COR-L47 (cell line): ENCODE measurements around the gene MTMR10.

Experiments used
- DNase-seq: peaks from one replicate; lab custom pipeline; 2025; lab: John Stamatoyannopoulos, UW

The MTMR10 gene

DNA sequence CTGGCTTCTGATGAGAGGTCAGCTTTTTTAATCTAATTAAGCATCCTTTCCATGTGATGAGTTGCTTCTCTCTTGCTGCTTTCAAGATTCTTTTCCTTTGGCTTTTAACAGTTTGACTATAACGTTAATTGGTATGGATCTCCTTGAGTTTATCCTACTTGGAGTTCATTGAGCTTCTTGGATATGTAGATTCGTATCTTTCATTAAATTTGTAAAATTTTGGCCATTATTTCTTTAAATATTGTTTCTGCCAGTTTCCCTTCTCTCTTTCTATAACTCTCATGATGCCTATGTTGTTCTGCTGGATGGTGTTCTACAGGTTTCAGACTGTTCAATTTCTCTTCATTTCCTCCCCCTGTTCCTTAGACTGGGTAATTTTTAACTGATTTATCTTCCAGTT is 21.0 kb upstream of the MTMR10 start:
- no peak for DNase-seq

DNA sequence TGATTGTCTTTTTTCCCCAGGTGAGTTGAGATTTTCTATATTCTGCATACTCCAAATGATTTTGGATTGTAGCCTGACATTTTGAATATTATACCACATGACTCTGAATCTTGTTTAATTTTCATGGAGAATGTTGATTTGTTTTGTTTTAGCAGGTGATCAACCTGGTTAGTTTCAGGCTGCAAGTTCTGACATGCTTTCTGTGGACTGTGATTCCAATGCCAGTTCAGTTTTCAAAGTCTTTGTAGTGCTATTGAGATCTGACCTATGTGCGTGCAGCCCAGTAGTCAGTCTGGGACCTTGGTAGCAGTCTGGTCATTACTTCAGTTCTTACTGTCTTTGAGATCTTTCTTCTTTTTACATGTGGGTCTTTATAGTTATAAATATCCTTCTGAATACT is 18.6 kb upstream of the MTMR10 start:
- DNase-seq: no peak

DNA sequence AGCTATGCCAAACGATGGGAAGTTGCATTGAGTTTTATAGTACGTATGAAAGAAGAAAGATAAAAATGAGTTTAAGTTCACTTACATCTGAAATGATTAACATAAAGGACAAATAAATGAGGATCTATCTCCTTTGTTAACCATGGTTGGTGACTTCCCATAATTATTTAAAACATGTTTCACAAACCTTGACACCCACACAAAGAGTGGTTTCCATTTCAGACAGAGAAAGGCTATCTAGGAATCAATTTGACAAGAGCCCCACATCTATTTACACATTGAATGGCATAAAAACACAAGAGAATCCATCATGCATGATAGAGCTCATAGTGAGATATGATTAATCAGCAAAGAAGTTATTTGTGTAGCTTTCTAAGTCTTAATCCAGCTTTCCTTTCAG is 14.2 kb upstream of the MTMR10 start:
- no peak for DNase-seq

DNA sequence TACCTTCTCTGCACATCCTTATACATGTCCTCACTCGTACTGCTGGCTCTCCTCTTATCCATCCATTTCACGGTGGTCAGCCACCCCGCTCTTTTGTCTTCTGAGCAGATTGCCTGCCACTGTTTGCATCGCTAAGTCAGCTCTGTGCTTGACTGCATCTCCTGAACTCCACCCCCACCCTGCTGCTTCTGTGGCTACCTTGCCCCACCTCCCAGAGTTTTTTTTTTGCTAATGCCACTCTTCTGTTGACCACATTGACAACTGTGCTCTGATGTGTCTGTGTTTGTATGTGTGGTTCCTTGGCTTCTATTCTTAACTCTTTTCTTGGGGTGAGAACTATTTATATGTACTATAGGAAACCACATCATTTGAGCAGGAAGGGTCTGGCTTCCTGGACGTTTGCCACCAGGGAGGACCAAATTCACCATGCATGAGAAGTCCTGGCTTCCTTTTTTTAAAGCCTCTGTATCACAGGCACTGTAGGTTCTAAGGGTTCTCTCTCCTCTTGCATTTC is 12.8 kb upstream of the MTMR10 start:
- no peak for DNase-seq

DNA sequence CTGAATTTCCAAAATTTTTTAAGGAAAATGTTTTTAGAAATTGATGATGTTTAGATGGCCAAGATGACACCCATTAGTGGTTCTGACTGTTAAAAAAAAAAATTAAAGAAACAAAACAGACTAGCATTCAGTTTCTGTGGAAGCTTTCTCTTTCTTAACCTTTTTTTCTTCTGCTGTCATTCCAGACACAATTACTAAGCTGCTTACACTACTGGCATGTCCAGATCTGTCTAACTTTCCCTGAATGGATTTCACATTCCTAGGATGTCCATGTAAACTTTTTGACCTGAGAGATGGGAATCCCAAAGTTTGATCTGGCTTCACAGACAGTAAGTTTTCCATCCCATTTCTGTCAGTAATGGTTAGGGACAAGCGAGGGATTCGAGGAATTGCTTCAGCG is 10.3 kb upstream of the MTMR10 start:
- no peak for DNase-seq

DNA sequence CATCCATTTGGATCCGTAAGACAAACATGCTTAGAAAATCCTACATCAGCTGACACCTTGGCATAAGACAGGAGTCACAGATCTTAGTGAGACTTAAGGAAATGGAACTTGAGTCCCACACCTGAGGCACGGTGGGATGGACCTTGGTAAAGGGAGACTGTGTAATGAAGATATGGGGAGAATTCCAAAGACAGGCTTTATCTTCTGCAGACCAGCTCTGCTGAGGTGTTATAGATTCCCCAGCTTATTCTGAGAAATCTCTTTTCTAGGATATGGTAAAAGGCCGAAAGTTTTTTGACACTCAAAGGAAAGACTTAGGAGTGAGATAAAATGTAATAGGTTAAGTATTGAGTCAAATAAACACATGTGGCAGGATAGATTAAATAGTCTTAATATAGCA is 8.3 kb upstream of the MTMR10 start:
- DNase-seq: no peak

DNA sequence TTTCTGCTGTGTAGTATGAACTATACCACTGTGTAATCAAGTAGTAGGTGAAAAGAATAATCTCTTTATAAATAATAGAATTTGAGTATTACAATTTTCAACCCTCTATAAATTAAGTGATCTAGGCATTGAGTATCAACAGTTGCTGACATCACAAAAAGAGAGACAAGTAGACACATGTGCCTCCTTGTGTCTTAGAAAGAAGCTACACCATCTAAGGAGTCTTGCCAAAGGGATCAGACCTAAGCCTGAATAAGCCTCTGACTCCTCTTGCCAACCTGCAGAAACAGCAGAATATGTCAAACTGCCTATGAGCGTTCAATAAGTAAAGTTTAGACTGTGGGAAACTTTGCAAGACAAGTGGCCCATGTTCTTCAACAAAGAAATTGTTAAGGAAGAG is 5.8 kb upstream of the MTMR10 start:
- DNase-seq: no peak

DNA sequence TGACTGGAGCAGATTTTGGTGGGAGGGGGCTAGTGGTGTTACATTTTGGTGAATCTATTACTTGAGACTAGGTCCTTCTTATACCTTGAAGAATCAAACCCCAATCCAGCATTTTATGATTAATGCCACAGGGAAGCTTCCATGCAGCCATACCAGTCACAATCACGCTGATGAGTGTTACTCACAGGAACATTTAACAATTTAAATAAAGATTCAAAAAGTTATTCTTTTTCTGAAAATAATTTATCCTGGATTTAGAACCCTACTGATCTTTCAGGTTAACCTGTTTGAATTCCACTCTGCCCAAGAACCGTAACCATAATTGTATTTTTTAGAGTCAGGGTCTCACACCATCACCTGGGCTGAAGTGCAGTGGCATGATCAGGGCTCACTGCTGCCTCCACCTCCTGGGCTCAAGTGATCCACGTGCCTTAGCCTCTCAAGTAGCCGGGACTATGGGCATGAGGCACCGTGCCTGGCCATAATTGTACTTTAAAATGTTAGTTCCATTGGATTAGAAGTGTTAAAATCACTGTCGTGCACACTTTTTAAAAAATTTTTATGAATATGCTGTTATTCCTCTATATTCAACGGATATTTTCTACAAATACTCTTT is 929 bp upstream of the MTMR10 start:
- no peak for DNase-seq

DNA sequence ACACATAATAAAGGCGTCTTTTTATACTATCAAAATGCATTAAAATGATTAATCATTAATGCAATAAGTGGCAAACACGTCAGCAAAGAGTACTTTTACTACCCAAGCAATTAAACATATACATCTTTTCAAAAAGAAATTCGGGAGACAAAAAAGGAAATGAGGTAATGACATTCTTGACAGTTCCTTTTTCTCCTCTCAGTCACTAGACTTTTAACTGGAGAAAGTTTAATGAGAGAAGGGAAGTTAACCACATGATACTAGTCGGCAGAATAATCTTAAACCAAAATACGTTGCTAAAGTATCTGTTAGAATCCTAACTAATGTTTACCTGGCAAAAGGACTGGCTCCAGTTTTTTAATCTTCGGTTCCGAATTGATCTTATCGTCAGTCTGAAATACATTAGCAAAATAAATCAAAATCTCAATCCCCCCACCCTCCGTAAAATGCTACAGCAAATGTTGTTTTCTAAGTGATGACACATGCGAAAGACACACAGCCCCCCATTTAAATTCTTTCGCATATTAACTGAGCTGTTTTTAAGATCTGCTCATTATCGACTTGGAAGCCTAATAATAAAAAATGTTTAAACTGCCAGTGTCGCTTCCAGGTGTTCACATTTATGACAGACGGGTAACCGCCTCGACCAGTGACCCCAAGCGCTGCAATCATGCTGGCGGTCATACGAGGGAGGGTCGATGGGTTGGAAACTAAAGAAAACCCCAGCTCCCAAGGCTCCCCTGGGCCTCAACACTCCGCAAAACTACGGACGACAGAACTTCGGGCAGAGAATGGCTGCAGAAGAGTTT is 778 bp downstream of the MTMR10 start:
- DNase-seq: no peak

DNA sequence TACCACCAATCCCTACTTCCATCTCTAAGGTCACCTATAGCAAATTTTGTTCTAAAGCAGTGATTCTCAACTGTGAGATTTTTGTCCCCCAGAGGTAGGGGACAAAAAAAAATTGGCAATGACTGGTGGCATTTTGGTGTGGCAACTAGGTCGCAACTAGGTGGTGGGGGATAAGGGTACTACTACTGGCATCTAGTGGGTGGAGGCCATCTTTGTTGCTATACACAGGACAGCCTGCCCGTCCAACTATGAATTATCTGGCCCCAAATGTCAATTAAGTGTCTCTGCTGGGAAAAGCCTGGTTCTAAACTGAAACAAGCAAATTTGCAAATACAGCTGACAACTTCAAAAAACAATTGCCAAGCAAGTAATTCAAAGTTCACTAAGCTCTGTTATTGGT is 1.4 kb downstream of the MTMR10 start:
- DNase-seq: no peak

- DNase-seq: no peak
Measured at GRCh38 chr15:30985081-30985531, 6.3 kb downstream of the MTMR10 start.

- DNase-seq: peak; percentile 12
Measured at GRCh38 chr15:30984542-30984941, 6.9 kb downstream of the MTMR10 start.

GRCh38 chr15:30984118-30984517 is 7.3 kb downstream of the MTMR10 start:
- DNase-seq: no peak

DNA sequence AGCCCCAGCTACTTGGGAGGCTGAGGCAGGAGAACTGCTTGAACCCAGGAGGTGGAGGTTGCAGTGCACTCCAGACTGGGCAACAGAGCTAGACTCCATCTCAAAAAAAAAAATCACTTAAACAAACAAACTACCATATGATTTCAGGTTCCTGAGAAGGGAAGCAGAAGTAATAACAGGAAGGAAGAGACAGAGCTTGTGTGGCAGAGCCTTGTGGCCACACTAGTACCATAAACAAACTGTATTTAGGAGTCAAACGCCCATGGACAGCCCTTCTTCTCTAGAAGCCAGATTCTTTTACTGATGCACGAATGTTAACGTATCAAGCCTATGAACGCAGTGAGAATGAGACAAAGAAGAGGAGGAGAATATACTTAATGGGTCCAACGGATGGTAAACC is 12.0 kb downstream of the MTMR10 start:
- DNase-seq: no peak

- no peak for DNase-seq
Measured at GRCh38 chr15:30978328-30978727, 13.1 kb downstream of the MTMR10 start.

DNA sequence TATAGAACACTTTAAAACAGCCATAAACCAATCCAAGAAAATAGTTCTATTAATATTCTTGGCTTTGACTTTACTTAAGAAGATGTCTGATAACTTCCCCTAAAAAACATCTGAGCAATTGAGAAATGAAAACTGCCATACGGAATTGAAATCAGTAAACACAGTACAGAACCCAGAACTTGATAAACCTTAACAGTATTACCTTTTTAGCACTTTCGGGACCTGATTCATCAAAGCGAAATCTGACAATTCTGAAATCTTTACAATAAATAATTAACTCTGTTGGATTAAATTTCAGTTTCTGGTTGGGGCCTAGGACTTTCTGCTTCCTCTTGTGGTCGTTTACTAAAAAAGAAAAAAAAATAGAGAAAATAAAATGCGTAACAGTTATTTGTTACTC is 17.3 kb downstream of the MTMR10 start:
- DNase-seq: no peak

GRCh38 chr15:30973379-30973778 is 18.0 kb downstream of the MTMR10 start:
- DNase-seq: no peak

- no peak for DNase-seq
Measured at GRCh38 chr15:30969724-30970123, 21.7 kb downstream of the MTMR10 start.

GRCh38 chr15:30963681-30964080 is 27.7 kb downstream of the MTMR10 start:
- no peak for DNase-seq

DNA sequence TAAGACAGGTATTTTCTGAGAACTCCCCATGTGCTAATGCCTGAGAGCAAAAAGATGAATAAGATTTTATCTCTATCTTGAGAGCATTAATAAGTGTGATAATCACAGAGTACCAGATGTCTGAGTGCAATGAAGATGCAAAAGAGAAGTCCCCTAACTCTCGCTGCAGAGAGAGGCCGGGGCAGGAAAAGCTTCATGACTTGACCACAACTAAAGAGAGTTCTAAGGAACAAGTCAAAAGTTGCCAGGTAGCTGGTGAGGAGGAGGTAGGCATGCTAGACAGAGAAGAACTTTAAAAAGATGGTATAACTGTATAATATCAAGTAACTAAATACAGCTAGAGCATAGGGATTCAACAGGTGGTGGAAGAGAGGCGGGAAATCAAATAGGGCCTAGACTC is 28.8 kb downstream of the MTMR10 start:
- no peak for DNase-seq

DNA sequence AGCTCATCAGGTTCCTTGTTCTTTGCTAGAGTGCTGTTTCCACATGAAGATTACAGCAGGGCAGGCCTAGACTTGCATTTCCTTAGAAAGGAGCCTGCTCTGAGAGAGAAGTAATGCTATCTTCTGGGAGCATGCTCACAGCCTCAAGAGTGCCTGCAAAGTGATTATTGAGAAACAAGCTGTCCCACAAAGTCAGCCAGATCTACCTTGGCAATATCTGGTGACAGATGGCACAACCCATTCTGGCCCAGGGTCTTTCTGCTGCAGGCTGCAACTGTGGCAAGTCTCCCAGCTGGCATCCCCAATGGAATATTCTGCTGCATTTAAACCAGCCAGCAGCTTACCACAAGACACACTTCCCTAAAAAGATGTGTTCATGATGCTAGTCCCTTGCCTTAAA is 29.3 kb downstream of the MTMR10 start:
- DNase-seq: no peak

DNA sequence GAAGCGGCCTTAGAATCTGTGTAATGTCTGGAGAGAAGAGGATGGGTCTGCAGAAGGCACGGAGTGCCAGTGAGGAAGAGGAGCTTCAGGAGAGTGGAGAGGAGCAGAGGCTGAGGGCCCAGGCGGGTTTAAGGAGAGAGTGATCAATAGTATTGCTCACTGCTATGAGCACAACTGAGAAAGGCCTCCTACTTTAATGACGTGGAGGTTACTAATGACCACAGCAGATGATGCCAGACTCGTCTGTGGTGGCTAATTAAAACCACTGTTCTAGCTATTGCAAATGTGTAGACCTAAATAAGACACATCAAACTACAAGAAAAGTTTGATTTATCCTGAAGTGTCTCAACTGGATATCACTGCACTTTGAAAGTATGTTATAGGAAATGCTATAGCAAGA is 33.2 kb downstream of the MTMR10 start:
- DNase-seq: no peak
